GM18505 (cell line): Measurements from ENCODE around the gene ZNF165.

Source experiments
- ATAC-seq: cut with Tn5 transposase; IDR thresholded peaks from one replicate; pipeline ENCODE4 v1.9.1; 2021; ENCODE audit not compliant: unreplicated experiment
- POLR2A ChIP-seq: IDR thresholded peaks from 4 replicates; pipeline ENCODE4 v1.6.1; 2011; ENCODE audit warnings: borderline replicate concordance; ENCODE audit not compliant: insufficient read depth, insufficient read length; ENCODE audit errors: extremely low read depth

ZNF165 gene

GRCh38 chr6:28135393-28135792 is 55.0 kb downstream of the ZNF165 start:
- TF ChIP-seq POLR2A = no peak
- ATAC-seq = no peak

- peak; percentile 92 for TF ChIP-seq POLR2A
- peak; percentile 50 for ATAC-seq
These were observed 56.5 kb downstream of the ZNF165 start for GRCh38 chr6:28136585-28137504.

- no peak for TF ChIP-seq POLR2A
- ATAC-seq = no peak
These were observed 57.2 kb downstream of the ZNF165 start for GRCh38 chr6:28137505-28137981.
